Measurements from ENCODE around the gene PMM1.

Gene PMM1

DNA sequence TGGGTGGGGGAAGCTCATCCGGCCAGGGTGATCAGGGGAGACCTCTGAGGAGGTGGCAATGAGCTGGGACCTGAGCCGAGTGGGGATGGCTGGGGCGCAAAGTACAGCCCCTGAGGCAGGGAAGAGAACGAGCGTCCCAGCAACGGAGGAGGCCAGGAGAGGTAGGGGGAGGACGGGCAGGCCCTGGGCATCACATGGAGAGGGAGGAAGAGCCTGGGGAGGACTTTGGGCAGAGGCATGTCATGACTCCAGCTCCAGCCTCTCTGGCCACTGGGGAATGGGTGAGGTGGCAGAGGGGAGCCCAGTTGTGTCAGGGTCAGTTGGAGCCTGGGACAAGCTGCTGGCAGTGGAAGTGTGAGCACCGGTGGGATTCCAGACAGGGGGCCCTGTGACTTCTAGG, 11.5 kb downstream of the PMM1 start:
- no peaks in the 10 kb centered on the region for H3K9me2 ChIP-seq (replicated peaks; ENCODE audit: insufficient read depth, low read length)
- no peaks in the 10 kb centered on the region for H3F3A ChIP-seq (ENCODE audit: insufficient read depth, low read length)
- H3K4me1 ChIP-seq (ENCODE audit: low read length): no peaks in the 10 kb centered on the region
- H3K4me2 ChIP-seq (ENCODE audit: low read depth, low read length): no peak overlapping the region
- H3K27me3 ChIP-seq (replicated peaks; ENCODE audit: insufficient read depth, low read length): no peaks in the 10 kb centered on the region
- DNase-seq: no peak
- H3K36me3 ChIP-seq (replicated peaks; ENCODE audit: insufficient read depth, low read length): no peaks in the 10 kb centered on the region
- H3K9ac ChIP-seq (ENCODE audit: low read length): no peak overlapping the region
- H3K79me2 ChIP-seq (ENCODE audit: low read length): no peaks in the 10 kb centered on the region
- no peak overlapping the region for H3K27ac ChIP-seq (ENCODE audit: low read length)
- TF ChIP-seq EZH2phosphoT487 (IDR thresholded peaks at IDR 0.05; ENCODE audit: low read length): no peak
- TF ChIP-seq EZH2 (optimal IDR thresholded peaks at IDR 0.05; ENCODE audit: low read depth, low read length): no peak
- TF ChIP-seq, protein P1, sequence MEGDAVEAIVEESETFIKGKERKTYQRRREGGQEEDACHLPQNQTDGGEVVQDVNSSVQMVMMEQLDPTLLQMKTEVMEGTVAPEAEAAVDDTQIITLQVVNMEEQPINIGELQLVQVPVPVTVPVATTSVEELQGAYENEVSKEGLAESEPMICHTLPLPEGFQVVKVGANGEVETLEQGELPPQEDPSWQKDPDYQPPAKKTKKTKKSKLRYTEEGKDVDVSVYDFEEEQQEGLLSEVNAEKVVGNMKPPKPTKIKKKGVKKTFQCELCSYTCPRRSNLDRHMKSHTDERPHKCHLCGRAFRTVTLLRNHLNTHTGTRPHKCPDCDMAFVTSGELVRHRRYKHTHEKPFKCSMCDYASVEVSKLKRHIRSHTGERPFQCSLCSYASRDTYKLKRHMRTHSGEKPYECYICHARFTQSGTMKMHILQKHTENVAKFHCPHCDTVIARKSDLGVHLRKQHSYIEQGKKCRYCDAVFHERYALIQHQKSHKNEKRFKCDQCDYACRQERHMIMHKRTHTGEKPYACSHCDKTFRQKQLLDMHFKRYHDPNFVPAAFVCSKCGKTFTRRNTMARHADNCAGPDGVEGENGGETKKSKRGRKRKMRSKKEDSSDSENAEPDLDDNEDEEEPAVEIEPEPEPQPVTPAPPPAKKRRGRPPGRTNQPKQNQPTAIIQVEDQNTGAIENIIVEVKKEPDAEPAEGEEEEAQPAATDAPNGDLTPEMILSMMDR (IDR thresholded peaks at IDR 0.05; ENCODE audit: low read length): no peak
- no peaks in the 10 kb centered on the region for H3K9me3 ChIP-seq (replicated peaks; ENCODE audit: insufficient read depth, low read length)
- H3K4me3 ChIP-seq (ENCODE audit: low read length): no peak overlapping the region
- H4K20me1 ChIP-seq (ENCODE audit: insufficient read depth, low read length): no peaks in the 10 kb centered on the region
- no peak overlapping the region for H2AFZ ChIP-seq (ENCODE audit: low read length)

DNA sequence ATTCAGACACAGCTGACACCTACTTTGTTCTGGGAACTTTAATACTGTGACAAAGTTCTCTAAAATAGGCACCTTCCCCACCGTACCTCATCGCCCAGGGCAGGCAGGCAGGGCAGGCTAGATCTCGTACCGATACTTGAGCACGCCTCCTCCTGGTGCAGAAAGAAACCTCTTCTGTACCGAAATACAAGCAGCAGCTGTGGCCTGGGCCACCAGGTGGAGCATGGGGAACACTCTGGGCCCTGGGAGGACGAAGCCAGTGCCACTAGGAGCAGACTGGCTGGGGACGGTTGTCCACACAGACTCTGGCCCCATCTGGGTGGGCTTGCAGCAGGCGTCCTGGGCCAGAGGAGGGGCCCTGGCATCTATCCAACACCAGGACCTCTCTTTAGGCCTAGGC, 12.8 kb downstream of the PMM1 start:
- no peaks in the 10 kb centered on the region for H4K20me1 ChIP-seq (ENCODE audit: insufficient read depth, low read length)
- H3K27me3 ChIP-seq (replicated peaks; ENCODE audit: insufficient read depth, low read length): no peaks in the 10 kb centered on the region
- no peak overlapping the region for H3K4me3 ChIP-seq (ENCODE audit: low read length)
- no peaks in the 10 kb centered on the region for H3K9me2 ChIP-seq (replicated peaks; ENCODE audit: insufficient read depth, low read length)
- no peak overlapping the region for H3K27ac ChIP-seq (ENCODE audit: low read length)
- no peak overlapping the region for H3K9ac ChIP-seq (ENCODE audit: low read length)
- no peaks in the 10 kb centered on the region for H3K9me3 ChIP-seq (replicated peaks; ENCODE audit: insufficient read depth, low read length)
- no peak overlapping the region for H2AFZ ChIP-seq (ENCODE audit: low read length)
- no peaks in the 10 kb centered on the region for H3K4me1 ChIP-seq (ENCODE audit: low read length)
- no peak for DNase-seq
- no peaks in the 10 kb centered on the region for H3K36me3 ChIP-seq (replicated peaks; ENCODE audit: insufficient read depth, low read length)
- H3K79me2 ChIP-seq (ENCODE audit: low read length): no peaks in the 10 kb centered on the region
- H3K4me2 ChIP-seq (ENCODE audit: low read depth, low read length): no peak overlapping the region
- TF ChIP-seq EZH2 (optimal IDR thresholded peaks at IDR 0.05; ENCODE audit: low read depth, low read length) (no peak), EZH2phosphoT487 (IDR thresholded peaks at IDR 0.05; ENCODE audit: low read length) (no peak)
- TF ChIP-seq, protein P1 (IDR thresholded peaks at IDR 0.05; ENCODE audit: low read length): peak; percentile 30
- H3F3A ChIP-seq (ENCODE audit: insufficient read depth, low read length): no peaks in the 10 kb centered on the region

DNA sequence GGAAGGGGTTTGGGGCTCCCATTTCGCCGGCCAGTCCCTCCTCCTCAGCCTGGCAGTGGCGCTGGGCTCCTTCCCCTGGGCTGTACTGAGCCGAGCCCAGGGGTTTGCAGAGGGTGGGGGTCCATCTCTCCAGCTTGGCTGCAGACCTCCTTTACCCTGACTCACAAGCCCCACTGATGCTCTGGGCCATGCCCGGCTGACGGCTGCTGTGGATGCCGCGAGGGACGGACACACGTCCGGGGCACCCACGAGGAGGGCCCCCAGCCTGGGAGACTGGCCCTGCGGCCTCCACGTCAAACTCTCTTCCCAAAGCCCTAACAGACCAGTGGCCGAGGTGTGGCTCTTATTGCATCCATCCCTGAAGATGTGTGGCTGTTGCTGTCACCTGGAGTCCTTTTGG, 14.1 kb downstream of the PMM1 start:
- H3K27ac ChIP-seq (ENCODE audit: low read length): no peak overlapping the region
- no peaks in the 10 kb centered on the region for H3K4me1 ChIP-seq (ENCODE audit: low read length)
- H3K27me3 ChIP-seq (replicated peaks; ENCODE audit: insufficient read depth, low read length): no peaks in the 10 kb centered on the region
- no peaks in the 10 kb centered on the region for H3K36me3 ChIP-seq (replicated peaks; ENCODE audit: insufficient read depth, low read length)
- H3K9ac ChIP-seq (ENCODE audit: low read length): no peak overlapping the region
- H4K20me1 ChIP-seq (ENCODE audit: insufficient read depth, low read length): no peaks in the 10 kb centered on the region
- no peak for DNase-seq
- H3K79me2 ChIP-seq (ENCODE audit: low read length): no peaks in the 10 kb centered on the region
- H3K4me3 ChIP-seq (ENCODE audit: low read length): no peak overlapping the region
- H3K9me2 ChIP-seq (replicated peaks; ENCODE audit: insufficient read depth, low read length): no peaks in the 10 kb centered on the region
- H3F3A ChIP-seq (ENCODE audit: insufficient read depth, low read length): no peaks in the 10 kb centered on the region
- H3K9me3 ChIP-seq (replicated peaks; ENCODE audit: insufficient read depth, low read length): no peaks in the 10 kb centered on the region
- H2AFZ ChIP-seq (ENCODE audit: low read length): no peak overlapping the region
- no peak overlapping the region for H3K4me2 ChIP-seq (ENCODE audit: low read depth, low read length)
- TF ChIP-seq EZH2phosphoT487 (IDR thresholded peaks at IDR 0.05; ENCODE audit: low read length) (no peak), EZH2 (optimal IDR thresholded peaks at IDR 0.05; ENCODE audit: low read depth, low read length) (no peak)
- TF ChIP-seq, protein P1 (IDR thresholded peaks at IDR 0.05; ENCODE audit: low read length): no peak

All from MM.1S (cell line).